ENCODE measurements around the gene C17orf100.

DNA sequence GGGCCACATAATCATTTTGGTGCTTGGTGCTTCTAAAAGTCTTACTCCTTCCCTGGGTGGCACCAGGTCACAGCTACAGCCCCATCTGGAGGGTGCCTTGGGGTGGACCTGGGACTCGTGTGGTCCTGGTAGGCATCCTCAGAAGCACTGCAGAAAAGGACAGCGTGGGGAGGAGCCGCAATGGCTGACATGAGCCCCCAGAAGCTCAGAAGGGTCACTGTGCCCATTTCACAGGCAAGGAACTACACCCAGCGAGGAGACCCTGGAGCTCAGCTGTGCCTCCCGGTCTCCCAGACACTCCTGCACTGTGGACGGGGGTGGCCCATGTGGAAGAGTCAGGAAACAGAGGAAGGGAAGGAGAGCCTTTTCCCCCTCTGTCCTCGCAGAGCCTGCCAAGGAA lies 26.4 kb downstream of the C17orf100 start:
- no peak for TF ChIP-seq CTCF (conservative IDR thresholded peaks at IDR 0.05; ENCODE audit: low read length)
- TF ChIP-seq EZH2phosphoT487 (IDR thresholded peaks at IDR 0.05; ENCODE audit: borderline replicate concordance) = no peak
